Esophagus squamous epithelium (tissue), 4 donors: ENCODE data around the gene IL20RB.

Source experiments
- POLR2A ChIP-seq, 4 donors: fragments of 450-650 bp; IDR thresholded peaks; one replicate each; pipeline ENCODE4 v1.6.1; 2017; ENCODE audit warnings: antibody characterized with exemption in 4 of 4, mild to moderate bottlenecking in 4 of 4, moderate library complexity in 3 of 4
- TF ChIP-seq, protein P1 (sequence below), 6 experiments: fragments of 450-650 bp in 4 of 6; fragments of 200-600 bp in 2 of 6; sonication (generic) in 2 of 6; IDR thresholded peaks; one replicate each; pipeline ENCODE4 v1.5.1; 2016 to 2019; ENCODE audit warnings: antibody characterized with exemption in 6 of 6, mild to moderate bottlenecking in 4 of 6, moderate library complexity in 4 of 6

DNA sequence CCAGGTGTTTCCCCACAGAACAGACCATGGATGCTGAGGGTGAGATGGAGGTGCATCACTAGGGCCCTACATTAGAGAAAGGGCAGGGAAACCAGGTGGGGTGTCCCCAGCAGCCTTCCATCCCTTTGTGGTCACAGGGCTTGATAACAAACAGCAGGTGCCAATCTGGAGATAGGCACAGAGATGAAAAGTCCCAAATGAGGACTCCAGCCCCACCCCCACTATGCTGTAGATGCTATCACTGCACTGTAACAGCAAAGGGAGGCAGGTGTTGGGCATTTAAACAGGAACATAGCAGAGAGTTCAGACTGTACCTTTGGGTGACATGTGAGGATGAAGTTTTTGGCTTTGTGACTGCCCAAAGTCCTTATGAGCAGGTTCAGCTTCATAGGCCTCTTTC lies 21.4 kb downstream of the IL20RB start:
- TF ChIP-seq, protein P1, sequence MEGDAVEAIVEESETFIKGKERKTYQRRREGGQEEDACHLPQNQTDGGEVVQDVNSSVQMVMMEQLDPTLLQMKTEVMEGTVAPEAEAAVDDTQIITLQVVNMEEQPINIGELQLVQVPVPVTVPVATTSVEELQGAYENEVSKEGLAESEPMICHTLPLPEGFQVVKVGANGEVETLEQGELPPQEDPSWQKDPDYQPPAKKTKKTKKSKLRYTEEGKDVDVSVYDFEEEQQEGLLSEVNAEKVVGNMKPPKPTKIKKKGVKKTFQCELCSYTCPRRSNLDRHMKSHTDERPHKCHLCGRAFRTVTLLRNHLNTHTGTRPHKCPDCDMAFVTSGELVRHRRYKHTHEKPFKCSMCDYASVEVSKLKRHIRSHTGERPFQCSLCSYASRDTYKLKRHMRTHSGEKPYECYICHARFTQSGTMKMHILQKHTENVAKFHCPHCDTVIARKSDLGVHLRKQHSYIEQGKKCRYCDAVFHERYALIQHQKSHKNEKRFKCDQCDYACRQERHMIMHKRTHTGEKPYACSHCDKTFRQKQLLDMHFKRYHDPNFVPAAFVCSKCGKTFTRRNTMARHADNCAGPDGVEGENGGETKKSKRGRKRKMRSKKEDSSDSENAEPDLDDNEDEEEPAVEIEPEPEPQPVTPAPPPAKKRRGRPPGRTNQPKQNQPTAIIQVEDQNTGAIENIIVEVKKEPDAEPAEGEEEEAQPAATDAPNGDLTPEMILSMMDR (IDR thresholded peaks at IDR 0.05): no peak
- TF ChIP-seq POLR2A (IDR thresholded peaks at IDR 0.05): no peak
